22Rv1 (cell line): ENCODE results near the gene PPRC1.

Experiments used
- H3K27ac ChIP-seq: fragments of 450-650 bp; 2 replicates; pipeline ENCODE4 v1.5.1; 2017
- CTCF ChIP-seq: fragments of 450-650 bp; IDR thresholded peaks from 2 replicates; pipeline ENCODE4 v1.5.1; 2017; ENCODE audit warnings: mild to moderate bottlenecking
- ZFX ChIP-seq: fragments of 450-650 bp; IDR thresholded peaks from 2 replicates; pipeline ENCODE4 v1.6.1; 2017; ENCODE audit warnings: antibody characterized with exemption, borderline replicate concordance

The PPRC1 gene

DNA sequence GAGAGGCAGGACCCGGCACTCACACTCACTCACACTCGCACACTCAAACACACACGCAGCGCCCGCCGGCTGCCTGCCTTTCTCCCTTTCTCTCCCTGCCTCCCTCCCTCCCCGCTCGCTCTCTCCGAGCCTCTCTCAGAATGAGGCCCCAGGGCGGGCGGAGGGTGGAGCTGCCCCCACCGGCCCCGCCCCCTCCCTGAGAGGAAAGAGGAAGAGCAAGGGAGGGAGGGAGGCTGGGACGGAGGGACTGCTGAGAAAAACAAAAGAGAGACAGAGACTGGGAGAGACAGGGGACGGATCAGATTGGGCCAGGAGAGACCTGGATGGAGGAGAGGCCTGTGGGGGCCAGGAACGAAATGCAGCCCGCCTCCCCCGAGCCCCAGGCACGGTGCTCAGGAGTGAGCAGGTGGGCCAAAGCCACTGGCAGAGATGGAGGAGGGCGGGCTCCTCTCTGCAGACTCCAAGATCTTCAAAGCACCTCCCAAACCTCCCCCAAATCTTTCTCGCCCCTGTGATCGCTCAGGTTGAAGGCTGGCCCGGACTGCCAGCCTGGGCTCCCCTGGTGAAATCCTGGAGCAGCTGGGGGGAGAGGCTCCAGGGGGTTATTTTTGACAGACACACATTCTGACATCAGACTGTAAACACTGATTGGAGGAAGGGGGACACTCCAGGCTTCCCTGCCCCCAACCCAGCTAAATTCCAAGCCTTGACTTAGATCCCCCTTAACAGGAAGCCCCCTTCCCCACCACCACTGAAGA, 17.8 kb upstream of the PPRC1 start:
- TF ChIP-seq ZFX (no peak), CTCF (no peak)
- H3K27ac ChIP-seq, result peak overlapping the region; percentile 61

DNA sequence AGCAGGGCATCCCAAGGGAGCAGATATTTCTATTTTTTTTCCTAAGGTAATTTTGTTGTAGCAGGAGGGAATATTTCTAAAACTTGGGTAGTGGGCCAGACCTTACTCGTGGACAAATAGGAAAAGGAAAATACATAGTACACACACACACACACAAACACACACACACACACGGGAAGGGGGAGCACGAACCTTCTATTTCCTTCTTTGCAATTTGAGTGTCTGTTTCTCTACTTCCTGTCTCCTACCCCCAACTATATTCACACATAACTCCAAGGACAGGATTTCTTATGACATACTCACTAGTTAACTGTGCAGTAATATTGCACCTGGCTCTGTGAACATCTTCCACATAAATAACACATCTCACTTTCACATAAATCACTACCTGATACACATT, 17.1 kb upstream of the PPRC1 start:
- H3K27ac ChIP-seq, result peak overlapping the region; percentile 61
- TF ChIP-seq CTCF (no peak), ZFX (no peak)

DNA sequence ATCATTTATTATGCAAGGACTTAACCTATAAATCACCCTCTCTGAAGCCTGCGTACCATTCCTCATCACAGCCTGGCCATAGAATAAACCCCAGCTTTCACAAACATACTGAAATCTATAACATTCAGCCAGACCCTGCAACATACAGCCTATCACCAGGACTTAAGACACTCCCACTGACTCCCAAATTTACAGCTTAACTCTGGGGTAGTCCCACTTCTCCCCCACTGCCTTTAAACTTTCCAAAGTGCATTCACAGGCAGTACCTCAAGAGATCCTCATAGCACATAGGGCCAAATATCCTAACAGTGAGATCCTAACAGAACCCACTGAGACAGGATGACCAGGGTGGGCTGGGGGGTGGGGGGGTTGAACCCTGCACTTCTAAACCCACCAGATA, 16.2 kb upstream of the PPRC1 start:
- TF ChIP-seq CTCF, result no peak
- TF ChIP-seq ZFX, result no peak
- H3K27ac ChIP-seq, result peak overlapping the region; percentile 77

GRCh38 chr10:102117391-102118159, 15.3 kb upstream of the PPRC1 start:
- peak overlapping the region; percentile 77 for H3K27ac ChIP-seq
- TF ChIP-seq CTCF, result peak; percentile 27; the same call in 1 of the 2 replicates
- TF ChIP-seq ZFX, result no peak

DNA sequence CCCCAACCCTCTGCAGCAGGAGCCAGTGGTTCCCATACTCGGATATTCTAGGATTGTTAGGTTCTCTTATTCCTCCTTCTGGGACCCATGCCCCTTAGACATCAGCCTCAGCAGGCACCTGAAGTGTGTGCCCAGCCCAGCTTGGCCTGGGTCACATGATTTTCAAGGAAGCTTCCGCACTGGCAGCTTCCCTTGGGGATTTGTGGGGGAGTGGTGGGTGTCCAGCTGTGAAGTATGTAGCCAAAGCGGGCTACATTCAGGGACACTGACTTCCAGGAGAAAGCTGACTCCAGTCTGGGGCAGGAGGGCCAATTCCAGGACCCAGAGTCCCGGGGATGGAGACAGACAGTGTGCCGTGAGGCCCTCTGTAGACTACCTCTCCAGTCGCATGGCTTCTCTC, 14.0 kb upstream of the PPRC1 start:
- H3K27ac ChIP-seq, result peak overlapping the region; percentile 77; the same call in 1 of the 2 replicates
- TF ChIP-seq ZFX (no peak), CTCF (no peak)

DNA sequence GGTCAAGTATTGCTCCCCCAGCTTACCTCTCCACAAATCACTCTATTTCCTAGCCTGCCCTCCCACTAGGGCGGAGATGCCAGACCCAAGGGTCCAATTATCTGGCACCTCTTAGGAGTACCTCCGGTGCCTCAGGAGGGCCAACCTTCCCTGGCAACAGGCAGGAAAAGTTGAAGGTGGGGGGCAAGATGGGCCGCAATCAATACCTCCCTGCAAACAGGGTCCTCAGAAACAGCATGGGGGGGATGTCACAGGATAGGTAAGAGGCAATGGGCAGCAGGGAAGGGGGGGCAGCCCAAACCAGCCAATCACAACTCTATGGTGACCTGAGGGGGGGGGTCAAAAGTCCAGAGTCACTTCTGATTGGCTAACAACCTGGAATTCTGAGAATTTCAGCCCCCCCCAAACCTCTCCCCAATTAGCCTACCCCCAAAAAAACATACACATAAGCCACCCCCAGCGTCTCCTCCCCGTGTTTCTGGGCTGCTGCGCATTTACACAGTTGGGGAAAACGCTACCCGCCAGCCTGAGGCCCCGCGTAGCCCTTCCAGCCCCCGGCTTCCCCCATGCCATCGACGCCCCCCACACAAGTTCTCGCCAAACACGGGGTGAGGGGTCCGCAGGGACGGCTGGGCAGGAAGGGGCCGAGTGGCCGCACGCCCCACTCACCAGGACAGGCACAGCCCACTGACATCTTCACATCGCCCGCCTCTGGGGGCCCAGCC, 13.3 kb upstream of the PPRC1 start:
- TF ChIP-seq CTCF (no peak), ZFX (no peak)
- peak overlapping the region; percentile 77 for H3K27ac ChIP-seq
